ENCODE results near the gene XKR7. TPM values are rescaled to one million over a fixed set of nuclear protein-coding genes. Genes with fewer than 3 reads are reported as not detected.

XKR7 gene
- polyA plus RNA-seq, 1 donor (not counting 4 experiments of a cell fraction or from before 2014, with no cell fraction given) = not detected

DNA sequence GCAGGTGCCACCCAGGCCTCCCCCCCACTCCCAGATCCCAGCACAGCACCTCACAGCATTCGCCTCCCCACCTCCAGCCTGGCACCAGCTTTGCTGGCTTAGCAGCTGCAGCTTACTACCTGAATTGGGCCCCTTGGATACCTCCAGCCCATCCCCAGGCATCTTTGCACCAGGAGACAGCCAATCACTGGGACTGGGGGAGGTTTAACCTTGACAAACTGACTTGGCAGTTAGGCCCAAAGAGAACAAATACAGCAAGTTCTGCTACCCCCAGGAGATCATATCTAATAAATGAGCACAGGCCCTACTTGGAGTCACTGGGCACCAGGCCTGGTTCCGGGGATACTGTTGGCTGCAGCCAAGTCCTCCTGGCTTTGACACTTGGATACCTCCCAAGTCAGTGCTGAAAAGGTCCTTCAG lies 24.9 kb upstream of the XKR7 start:
- Histone ChIP-seq H2AFZ (ENCODE audit: control insufficient read depth, low read length) (no peak overlapping the region), H3K27me3 (ENCODE audit: control insufficient read depth, extremely low read depth, insufficient read depth, low read length) (no peaks in the 10 kb centered on the region), H3K36me3 (ENCODE audit: control insufficient read depth in 2 of 2, extremely low read depth in 1 of 2, insufficient read depth in 2 of 2, low read length in 2 of 2) (peaks cover 12 to 33% of the 10 kb centered on the region in 2 experiments), H3K4me3 (ENCODE audit: control insufficient read depth in 2 of 3, extremely low read depth in 1 of 3, insufficient read depth in 2 of 3, low read depth in 1 of 3, low read length in 3 of 3) (no peak overlapping the region), H3K9me1 (ENCODE audit: control insufficient read depth, extremely low read depth, insufficient read depth, low read length) (no peaks in the 10 kb centered on the region), H3K9ac (ENCODE audit: control insufficient read depth, extremely low read depth, insufficient read depth, low read length) (no peak overlapping the region), H3K4me2 (ENCODE audit: control insufficient read depth, extremely low read depth, insufficient read depth, low read depth, low read length) (no peak overlapping the region), H4K20me1 (ENCODE audit: control insufficient read depth, extremely low read depth, insufficient read depth, low read length) (no peaks in the 10 kb centered on the region), H3K4me1 (ENCODE audit: control insufficient read depth, extremely low read depth, insufficient read depth, low read length) (no peaks in the 10 kb centered on the region), H3K9me3 (ENCODE audit: control insufficient read depth, low read depth, low read length) (no peaks in the 10 kb centered on the region), H3K79me2 (ENCODE audit: control insufficient read depth, insufficient read depth, low read length) (no peaks in the 10 kb centered on the region), H3K27ac (ENCODE audit: control insufficient read depth, insufficient read depth, low read length) (no peak overlapping the region)
- dilution Hi-C loops (cut with MboI; ENCODE audit: extremely low pct_ligation_motif_present, low sequenced_read_pairs) = no loop called here
- DNase-seq (ENCODE audit: low read depth, low spot score) (no peak), FAIRE-seq (no peak)
- no peak for TF ChIP-seq CTCF (optimal IDR thresholded peaks at IDR 0.05 in 1 of 3, IDR thresholded peaks at IDR 0.05 in 1 of 3, conservative IDR thresholded peaks at IDR 0.05 in 1 of 3; ENCODE audit: extremely low read depth in 1 of 3, insufficient read depth in 2 of 3, low read length in 3 of 3)
- TF ChIP-seq EZH2 (IDR thresholded peaks at IDR 0.05; ENCODE audit: low read length) = no peak

DNA sequence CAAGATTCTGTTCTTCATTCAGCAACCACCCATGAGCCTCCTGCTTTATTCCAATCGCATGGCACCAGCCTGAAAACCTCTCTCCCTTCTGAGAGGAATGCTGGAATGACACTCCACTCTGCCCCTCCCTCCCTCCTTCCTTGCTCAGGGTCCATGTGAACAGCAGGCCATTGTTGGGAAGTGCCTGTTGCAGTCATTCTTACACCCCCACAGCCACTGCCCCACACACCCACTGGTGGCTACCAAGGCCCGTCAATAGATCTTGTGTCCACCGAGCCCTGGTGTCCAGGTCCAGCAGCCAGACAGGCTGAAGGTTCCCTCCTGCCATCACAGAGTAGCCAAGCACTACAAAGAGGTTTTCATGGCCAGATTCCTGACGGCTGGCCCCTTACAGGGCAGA lies 22.6 kb upstream of the XKR7 start:
- TF ChIP-seq EZH2 (IDR thresholded peaks at IDR 0.05; ENCODE audit: low read length) (no peak), CTCF (optimal IDR thresholded peaks at IDR 0.05 in 1 of 3, IDR thresholded peaks at IDR 0.05 in 1 of 3, conservative IDR thresholded peaks at IDR 0.05 in 1 of 3; ENCODE audit: extremely low read depth in 1 of 3, insufficient read depth in 2 of 3, low read length in 3 of 3) (no peak)
- Histone ChIP-seq H3K27ac (ENCODE audit: control insufficient read depth, insufficient read depth, low read length) (no peak overlapping the region), H3K4me1 (ENCODE audit: control insufficient read depth, extremely low read depth, insufficient read depth, low read length) (peaks cover under 1% of the 10 kb centered on the region), H3K9ac (ENCODE audit: control insufficient read depth, extremely low read depth, insufficient read depth, low read length) (no peak overlapping the region), H3K36me3 (ENCODE audit: control insufficient read depth in 2 of 2, extremely low read depth in 1 of 2, insufficient read depth in 2 of 2, low read length in 2 of 2) (peaks cover 15 to 41% of the 10 kb centered on the region in 2 experiments), H2AFZ (ENCODE audit: control insufficient read depth, low read length) (no peak overlapping the region), H3K4me2 (ENCODE audit: control insufficient read depth, extremely low read depth, insufficient read depth, low read depth, low read length) (no peak overlapping the region), H3K79me2 (ENCODE audit: control insufficient read depth, insufficient read depth, low read length) (peaks cover 9% of the 10 kb centered on the region), H3K9me1 (ENCODE audit: control insufficient read depth, extremely low read depth, insufficient read depth, low read length) (no peaks in the 10 kb centered on the region), H4K20me1 (ENCODE audit: control insufficient read depth, extremely low read depth, insufficient read depth, low read length) (no peaks in the 10 kb centered on the region), H3K4me3 (ENCODE audit: control insufficient read depth in 2 of 3, extremely low read depth in 1 of 3, insufficient read depth in 2 of 3, low read depth in 1 of 3, low read length in 3 of 3) (no peak overlapping the region), H3K9me3 (ENCODE audit: control insufficient read depth, low read depth, low read length) (no peaks in the 10 kb centered on the region), H3K27me3 (ENCODE audit: control insufficient read depth, extremely low read depth, insufficient read depth, low read length) (no peaks in the 10 kb centered on the region)
- no peak for DNase-seq (ENCODE audit: low read depth, low spot score)
- FAIRE-seq = no peak
- dilution Hi-C loops (cut with MboI; ENCODE audit: extremely low pct_ligation_motif_present, low sequenced_read_pairs) = no loop called here

All from keratinocyte (primary cell).